K562 (cell line): ENCODE measurements around the gene LCN15. TPM values are rescaled to one million over a fixed set of nuclear protein-coding genes. Genes with fewer than 3 reads are reported as not detected.

Source experiments
- CTBP1 ChIP-seq: fragments of 450-650 bp; IDR thresholded peaks from 2 replicates; pipeline ENCODE4 v1.6.1; 2016; ENCODE audit warnings: borderline replicate concordance
- CXXC5 ChIP-seq: fragments of 250-450 bp; sonication (Bioruptor Pico); IDR thresholded peaks from 2 replicates; pipeline ENCODE4 v1.8.0; 2022; ENCODE audit warnings: inconsistent platforms, mild to moderate bottlenecking, moderate library complexity
- HMG20B ChIP-seq: fragments of 250-450 bp; sonication (Bioruptor Pico); IDR thresholded peaks from 2 replicates; pipeline ENCODE4 v1.5.0; 2021; ENCODE audit warnings: mild to moderate bottlenecking
- KLF10 ChIP-seq: fragments of 250-450 bp; sonication (Bioruptor Pico); IDR thresholded peaks from 2 replicates; pipeline ENCODE4 v1.6.1; 2021; ENCODE audit warnings: matching md5 sums
- KLF16 ChIP-seq: IDR thresholded peaks from 2 replicates; pipeline ENCODE4 v1.6.1; 2016; ENCODE audit warnings: antibody characterized with exemption
- LARP7 ChIP-seq: fragments of 450-650 bp; IDR thresholded peaks from 2 replicates; pipeline ENCODE4 v1.6.1; 2016
- MTA2 ChIP-seq: fragments of 450-650 bp; IDR thresholded peaks from 2 replicates; pipeline ENCODE4 v1.6.1; 2016; ENCODE audit warnings: low read depth
- PHF21A ChIP-seq: fragments of 450-650 bp; IDR thresholded peaks from 2 replicates; pipeline ENCODE4 v1.6.1; 2017; ENCODE audit warnings: low read depth, borderline replicate concordance
- POLR2A ChIP-seq: fragments of 450-650 bp; conservative IDR thresholded peaks from 2 replicates; pipeline ENCODE4 v1.6.1; 2016
- POLR2AphosphoS2 ChIP-seq: IDR thresholded peaks from 2 replicates; pipeline ENCODE4 v1.6.1; 2012; ENCODE audit warnings: low read length, improper control_type of control experiment
- POLR2G ChIP-seq: fragments of 200-400 bp; formaldehyde crosslinking; IDR thresholded peaks from 2 replicates; pipeline ENCODE4 v1.6.1; 2017; ENCODE audit warnings: low read depth, mild to moderate bottlenecking, antibody characterized with exemption, low read length, moderate library complexity
- PTBP1 ChIP-seq: fragments of 200-400 bp; formaldehyde crosslinking; IDR thresholded peaks from 2 replicates; pipeline ENCODE4 v1.6.1; 2017; ENCODE audit warnings: low read depth, low read length
- RBM39 ChIP-seq: fragments of 200-400 bp; formaldehyde crosslinking; optimal IDR thresholded peaks from 2 replicates; pipeline ENCODE3; 2018; ENCODE audit warnings: low read depth, low read length
- RFX1 ChIP-seq: fragments of 450-650 bp; IDR thresholded peaks from 2 replicates; pipeline ENCODE4 v1.6.1; 2016; ENCODE audit warnings: mild to moderate bottlenecking, moderate library complexity
- SREBF2 ChIP-seq: sonication (generic); formaldehyde crosslinking; IDR thresholded peaks from 2 replicates; pipeline ENCODE4 v1.4.0; 2020; ENCODE audit warnings: mild to moderate bottlenecking, missing genetic modification reagents
- SUPT5H ChIP-seq: fragments of 450-650 bp; IDR thresholded peaks from 2 replicates; pipeline ENCODE4 v1.6.1; 2016
- TEAD4 ChIP-seq, 2 experiments: sonication (generic) in 1 of 2; formaldehyde crosslinking in 1 of 2; IDR thresholded peaks; 2 replicates each; pipeline versions ENCODE4 v1.6.1 to v1.8.0; 2012 to 2022; ENCODE audit warnings: borderline replicate concordance in 1 of 2, inconsistent platforms in 1 of 2, low read length in 1 of 2, mild to moderate bottlenecking in 1 of 2, missing genetic modification reagents in 1 of 2
- ZFP1 ChIP-seq: fragments of 450-650 bp; formaldehyde crosslinking; IDR thresholded peaks from 2 replicates; pipeline ENCODE4 v1.4.0; 2020; ENCODE audit warnings: mild to moderate bottlenecking, mixed read lengths
- ZNF184 ChIP-seq: sonication (generic); formaldehyde crosslinking; IDR thresholded peaks from 2 replicates; pipeline ENCODE4 v1.5.0; 2020; ENCODE audit warnings: missing genetic modification reagents
- ZNF282 ChIP-seq: sonication (generic); formaldehyde crosslinking; IDR thresholded peaks from 2 replicates; pipeline ENCODE4 v1.8.1; 2023; ENCODE audit warnings: missing genetic modification reagents
- ZNF354B ChIP-seq: fragments of 250-450 bp; sonication (Bioruptor Pico); IDR thresholded peaks from 2 replicates; pipeline ENCODE4 v1.4.0; 2020
- ZNF384 ChIP-seq: IDR thresholded peaks from 2 replicates; pipeline ENCODE4 v1.6.1; 2012; ENCODE audit warnings: low read depth, low read length, improper control_type of control experiment
- ZNF668 ChIP-seq: fragments of 250-450 bp; sonication (Bioruptor Pico); IDR thresholded peaks from 2 replicates; pipeline ENCODE4 v1.8.0; 2022; ENCODE audit warnings: mild to moderate bottlenecking, inconsistent platforms
- ZNF695 ChIP-seq: fragments of 450-650 bp; formaldehyde crosslinking; IDR thresholded peaks from 2 replicates; pipeline ENCODE4 v1.4.0; 2020; ENCODE audit warnings: mild to moderate bottlenecking, moderate library complexity
- polyA plus RNA-seq, 8 experiments: library from polyadenylated mRNA; depleted of rRNA in 4 of 8; stranded (reverse) in 5 of 8; unstranded in 3 of 8; fragments of >200 nt; fragmentation: Nextera tagmentation in 2 of 8; fragmentation: Illumina TruSeq in 1 of 8; extraction: Ambion mirVana in 2 of 8; extraction: Trizol in 1 of 8; gene quantifications; 2 replicates each; pipeline versions ENCODE4 v1.2.1 to v1.2.3, GENCODE V29; 2011 to 2014; ENCODE audit warnings: inconsistent platforms in 1 of 8, missing spikeins in 1 of 8
- total RNA-seq, 7 experiments: library from RNA; depleted of rRNA in 6 of 7; stranded (reverse); fragments of >200 nt in 6 of 7; fragmentation: Illumina TruSeq in 2 of 7; extraction: Trizol in 2 of 7; gene quantifications; 2 replicates each; pipeline versions ENCODE4 v1.2.1 to v1.2.3, GENCODE V29; 2011 to 2021; ENCODE audit warnings: low replicate concordance in 1 of 7
- TF ChIP-seq, protein P1 (sequence below): fragments of 450-650 bp; IDR thresholded peaks from 2 replicates; pipeline ENCODE4 v1.6.1; 2017; ENCODE audit warnings: antibody characterized with exemption
- TF ChIP-seq, protein P2 (sequence below): sonication (generic); formaldehyde crosslinking; IDR thresholded peaks from 2 replicates; pipeline ENCODE4 v1.8.1; 2023; ENCODE audit warnings: mild to moderate bottlenecking, missing genetic modification reagents
- TF ChIP-seq, protein P3 (sequence below): fragments of 250-450 bp; sonication (Bioruptor Pico); IDR thresholded peaks from 2 replicates; pipeline ENCODE4 v1.8.0; 2022; ENCODE audit warnings: moderate library complexity, mild to moderate bottlenecking, inconsistent platforms

The LCN15 gene
- total and polyA plus RNA-seq, 9 of the 15 experiments (the other 6 are each of a cell fraction or from before 2014, with no cell fraction given), result 0.66 TPM; not detected in 8

DNA sequence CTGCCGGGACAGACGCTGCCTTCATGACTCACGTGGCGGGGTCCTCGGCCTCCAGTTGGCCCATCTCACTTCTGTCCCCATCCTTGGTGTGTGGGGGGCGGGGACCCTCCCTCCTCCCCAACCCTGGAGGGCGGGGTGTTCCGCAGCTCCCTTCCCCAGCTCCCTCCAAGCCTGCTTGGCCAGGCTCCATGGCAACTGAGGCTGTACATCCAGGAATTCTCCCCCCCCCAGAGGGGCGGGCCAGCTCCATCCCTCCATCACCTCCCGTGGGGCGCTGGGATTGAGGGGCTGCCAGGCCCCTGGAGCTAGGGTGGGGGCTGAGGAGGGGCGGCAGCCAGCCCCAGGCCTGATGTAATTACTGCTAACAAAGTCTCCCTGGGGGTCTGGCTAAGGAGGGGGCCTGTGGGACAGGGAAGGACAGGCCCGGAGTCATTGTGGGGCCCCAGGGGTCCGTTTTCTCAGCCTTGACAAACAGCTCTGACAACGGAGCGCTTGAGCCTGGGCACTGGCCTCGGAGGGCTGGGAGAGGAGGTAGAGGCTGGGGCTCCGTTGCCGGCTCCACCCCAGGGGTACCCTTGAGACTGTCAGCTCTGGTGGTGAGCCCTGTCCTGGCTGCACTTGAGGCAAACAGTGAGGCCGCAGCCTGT is 43.9 kb downstream of the LCN15 start (continued):
- TF ChIP-seq, protein P1, sequence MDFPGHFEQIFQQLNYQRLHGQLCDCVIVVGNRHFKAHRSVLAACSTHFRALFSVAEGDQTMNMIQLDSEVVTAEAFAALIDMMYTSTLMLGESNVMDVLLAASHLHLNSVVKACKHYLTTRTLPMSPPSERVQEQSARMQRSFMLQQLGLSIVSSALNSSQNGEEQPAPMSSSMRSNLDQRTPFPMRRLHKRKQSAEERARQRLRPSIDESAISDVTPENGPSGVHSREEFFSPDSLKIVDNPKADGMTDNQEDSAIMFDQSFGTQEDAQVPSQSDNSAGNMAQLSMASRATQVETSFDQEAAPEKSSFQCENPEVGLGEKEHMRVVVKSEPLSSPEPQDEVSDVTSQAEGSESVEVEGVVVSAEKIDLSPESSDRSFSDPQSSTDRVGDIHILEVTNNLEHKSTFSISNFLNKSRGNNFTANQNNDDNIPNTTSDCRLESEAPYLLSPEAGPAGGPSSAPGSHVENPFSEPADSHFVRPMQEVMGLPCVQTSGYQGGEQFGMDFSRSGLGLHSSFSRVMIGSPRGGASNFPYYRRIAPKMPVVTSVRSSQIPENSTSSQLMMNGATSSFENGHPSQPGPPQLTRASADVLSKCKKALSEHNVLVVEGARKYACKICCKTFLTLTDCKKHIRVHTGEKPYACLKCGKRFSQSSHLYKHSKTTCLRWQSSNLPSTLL, result no peak
- TF ChIP-seq POLR2A, result 0 out of 2 replicates have a peak, but pooled peaks have one; percentile 16
- no peak for TF ChIP-seq RBM39
- TF ChIP-seq ZNF354B (CRISPR knock-in tag), result no peak
- TF ChIP-seq SREBF2 (CRISPR knock-in tag), result no peak
- TF ChIP-seq TEAD4 (IDR thresholded peaks at IDR 0.05; ENCODE audit: low read length), result no peak
- TF ChIP-seq TEAD4 (CRISPR knock-in tag; IDR thresholded peaks at IDR 0.05; ENCODE audit: borderline replicate concordance), result no peak
- TF ChIP-seq MTA2, result no peak
- no peak for TF ChIP-seq ZFP1 (CRISPR knock-in tag)
- TF ChIP-seq ZNF668 (CRISPR knock-in tag), result no peak
- no peak for TF ChIP-seq KLF10
- TF ChIP-seq, protein P2, sequence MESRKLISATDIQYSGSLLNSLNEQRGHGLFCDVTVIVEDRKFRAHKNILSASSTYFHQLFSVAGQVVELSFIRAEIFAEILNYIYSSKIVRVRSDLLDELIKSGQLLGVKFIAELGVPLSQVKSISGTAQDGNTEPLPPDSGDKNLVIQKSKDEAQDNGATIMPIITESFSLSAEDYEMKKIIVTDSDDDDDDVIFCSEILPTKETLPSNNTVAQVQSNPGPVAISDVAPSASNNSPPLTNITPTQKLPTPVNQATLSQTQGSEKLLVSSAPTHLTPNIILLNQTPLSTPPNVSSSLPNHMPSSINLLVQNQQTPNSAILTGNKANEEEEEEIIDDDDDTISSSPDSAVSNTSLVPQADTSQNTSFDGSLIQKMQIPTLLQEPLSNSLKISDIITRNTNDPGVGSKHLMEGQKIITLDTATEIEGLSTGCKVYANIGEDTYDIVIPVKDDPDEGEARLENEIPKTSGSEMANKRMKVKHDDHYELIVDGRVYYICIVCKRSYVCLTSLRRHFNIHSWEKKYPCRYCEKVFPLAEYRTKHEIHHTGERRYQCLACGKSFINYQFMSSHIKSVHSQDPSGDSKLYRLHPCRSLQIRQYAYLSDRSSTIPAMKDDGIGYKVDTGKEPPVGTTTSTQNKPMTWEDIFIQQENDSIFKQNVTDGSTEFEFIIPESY (CRISPR knock-in tag), result peak; percentile 43; the same call in 1 of the 2 replicates
- TF ChIP-seq ZNF184, result no peak
- no peak for TF ChIP-seq CXXC5 (CRISPR knock-in tag)
- TF ChIP-seq, protein P3, sequence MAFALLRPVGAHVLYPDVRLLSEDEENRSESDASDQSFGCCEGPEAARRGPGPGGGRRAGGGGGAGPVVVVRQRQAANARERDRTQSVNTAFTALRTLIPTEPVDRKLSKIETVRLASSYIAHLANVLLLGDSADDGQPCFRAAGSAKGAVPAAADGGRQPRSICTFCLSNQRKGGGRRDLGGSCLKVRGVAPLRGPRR (CRISPR knock-in tag), result no peak
- TF ChIP-seq KLF16, result no peak
- TF ChIP-seq ZNF695 (CRISPR knock-in tag), result no peak
- no peak for TF ChIP-seq CTBP1
- no peak for TF ChIP-seq LARP7
- no peak for TF ChIP-seq ZNF282 (CRISPR knock-in tag)
- no peak for TF ChIP-seq ZNF384
- TF ChIP-seq RFX1, result no peak
- peak; percentile 30; the same call in 1 of the 2 replicates for TF ChIP-seq POLR2AphosphoS2
- 0 out of 2 replicates have a peak, but pooled peaks have one; percentile 19 for TF ChIP-seq PTBP1
- no peak for TF ChIP-seq HMG20B (CRISPR knock-in tag)
- TF ChIP-seq SUPT5H, result 0 out of 2 replicates have a peak, but pooled peaks have one; percentile 13
- peak; percentile 51 for TF ChIP-seq POLR2G
- no peak for TF ChIP-seq PHF21A
